Measurements from ENCODE around the gene UBE2E2. TPM values are rescaled to one million over a fixed set of nuclear protein-coding genes. Genes with fewer than 3 reads are reported as not detected.

The UBE2E2 gene
- total and polyA plus RNA-seq, 8 donors: 6.5 to 128 (median 18.9) TPM

DNA sequence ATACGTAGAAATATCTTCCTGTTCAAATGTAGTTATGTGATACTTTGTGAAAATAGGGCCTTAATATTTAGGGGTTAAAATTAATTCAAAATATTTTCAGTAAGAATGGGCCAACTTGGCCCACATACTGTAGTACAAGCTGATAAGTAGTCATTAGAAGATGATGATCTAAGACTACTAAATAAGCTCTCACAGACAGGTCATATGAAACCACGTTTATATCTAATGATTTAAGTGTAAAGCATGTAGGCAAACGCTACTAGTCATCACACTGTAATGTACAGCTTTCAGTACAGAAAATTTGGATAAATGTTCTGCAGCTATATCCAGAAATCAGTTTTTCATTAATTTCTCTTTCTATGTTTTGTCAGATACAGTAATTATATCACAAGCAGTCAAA lies 228.6 kb downstream of the UBE2E2 start:
- H3K9me3 ChIP-seq: no peaks in the 10 kb centered on the region
- TF ChIP-seq POLR2A (IDR thresholded peaks at IDR 0.05): no peak
- TF ChIP-seq EP300 (IDR thresholded peaks at IDR 0.05): no peak
- TF ChIP-seq, protein P1, sequence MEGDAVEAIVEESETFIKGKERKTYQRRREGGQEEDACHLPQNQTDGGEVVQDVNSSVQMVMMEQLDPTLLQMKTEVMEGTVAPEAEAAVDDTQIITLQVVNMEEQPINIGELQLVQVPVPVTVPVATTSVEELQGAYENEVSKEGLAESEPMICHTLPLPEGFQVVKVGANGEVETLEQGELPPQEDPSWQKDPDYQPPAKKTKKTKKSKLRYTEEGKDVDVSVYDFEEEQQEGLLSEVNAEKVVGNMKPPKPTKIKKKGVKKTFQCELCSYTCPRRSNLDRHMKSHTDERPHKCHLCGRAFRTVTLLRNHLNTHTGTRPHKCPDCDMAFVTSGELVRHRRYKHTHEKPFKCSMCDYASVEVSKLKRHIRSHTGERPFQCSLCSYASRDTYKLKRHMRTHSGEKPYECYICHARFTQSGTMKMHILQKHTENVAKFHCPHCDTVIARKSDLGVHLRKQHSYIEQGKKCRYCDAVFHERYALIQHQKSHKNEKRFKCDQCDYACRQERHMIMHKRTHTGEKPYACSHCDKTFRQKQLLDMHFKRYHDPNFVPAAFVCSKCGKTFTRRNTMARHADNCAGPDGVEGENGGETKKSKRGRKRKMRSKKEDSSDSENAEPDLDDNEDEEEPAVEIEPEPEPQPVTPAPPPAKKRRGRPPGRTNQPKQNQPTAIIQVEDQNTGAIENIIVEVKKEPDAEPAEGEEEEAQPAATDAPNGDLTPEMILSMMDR (IDR thresholded peaks at IDR 0.05): no peak
- no peak for TF ChIP-seq POLR2AphosphoS5 (IDR thresholded peaks at IDR 0.05)
- DNase-seq: no peak
- no peak overlapping the region for H3K27ac ChIP-seq
- intact Hi-C loops (cut with DNase I; ENCODE audit: low total_unique reads): no loop called here
- no peaks in the 10 kb centered on the region for H3K4me1 ChIP-seq
- no peak overlapping the region for H3K4me3 ChIP-seq
- no peaks in the 10 kb centered on the region for H3K36me3 ChIP-seq
- 69 to 78% (median 73%) methylated on average over 3 of the region's 3 CpGs for WGBS, 5 donors
- no peaks in the 10 kb centered on the region for H3K27me3 ChIP-seq

DNA sequence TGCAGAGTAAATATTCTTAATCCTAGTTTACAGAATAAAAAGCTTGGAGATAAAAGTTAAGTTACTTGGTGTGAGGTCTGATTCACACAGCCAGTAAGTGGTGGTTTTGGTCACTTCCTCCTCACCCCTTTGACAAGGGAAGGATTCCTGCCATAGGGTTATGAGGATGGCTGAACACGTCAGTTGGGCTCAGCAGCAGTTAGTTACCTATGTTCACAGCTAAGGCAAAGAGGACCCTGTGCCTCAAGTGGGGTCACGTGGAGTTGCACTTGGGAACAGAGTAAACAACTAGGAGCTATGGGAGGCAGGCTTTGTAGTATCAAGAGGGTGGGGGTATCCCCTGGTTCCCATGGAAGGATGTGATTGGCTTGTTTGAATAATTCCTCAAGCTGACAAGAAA lies 232.2 kb downstream of the UBE2E2 start:
- intact Hi-C loops (cut with DNase I; ENCODE audit: low total_unique reads): no loop called here
- H3K9me3 ChIP-seq: no peaks in the 10 kb centered on the region
- no peak overlapping the region for H3K27ac ChIP-seq
- no peak overlapping the region for H3K4me3 ChIP-seq
- H3K36me3 ChIP-seq: no peaks in the 10 kb centered on the region
- 69 to 81% (median 79%) methylated on average over 2 of the region's 2 CpGs for WGBS, 5 donors
- H3K27me3 ChIP-seq: no peaks in the 10 kb centered on the region
- TF ChIP-seq POLR2AphosphoS5 (IDR thresholded peaks at IDR 0.05) (no peak), EP300 (IDR thresholded peaks at IDR 0.05) (no peak), POLR2A (IDR thresholded peaks at IDR 0.05) (no peak)
- TF ChIP-seq, protein P1 (IDR thresholded peaks at IDR 0.05): no peak
- peaks cover 0 to 2% (median 0%) of the 10 kb centered on the region in 4 donors for H3K4me1 ChIP-seq
- DNase-seq: no peak

DNA sequence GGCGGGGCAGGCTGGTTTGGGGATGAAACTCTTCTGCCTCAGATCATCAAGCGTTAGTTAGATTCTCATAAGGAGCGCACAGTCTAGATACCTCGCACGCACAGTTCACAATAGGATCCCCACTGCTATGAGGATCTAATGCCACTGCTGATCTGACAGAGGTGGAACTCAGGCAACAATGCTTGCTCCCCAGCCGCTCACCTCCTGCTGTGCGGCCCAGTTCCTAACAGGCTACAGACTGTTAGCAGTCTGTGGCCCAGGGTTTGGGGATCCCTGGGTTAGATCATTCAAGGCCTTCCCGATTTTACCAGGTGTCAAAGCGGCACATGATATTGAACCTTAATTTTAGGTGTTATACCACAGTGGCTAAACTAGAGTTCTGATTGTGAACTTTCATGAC lies 232.8 kb downstream of the UBE2E2 start:
- Histone ChIP-seq H3K4me1 (peaks cover 0 to 5% (median 0%) of the 10 kb centered on the region in 4 donors), H3K4me3 (no peak overlapping the region), H3K27ac (no peak overlapping the region), H3K36me3 (no peaks in the 10 kb centered on the region), H3K9me3 (no peaks in the 10 kb centered on the region), H3K27me3 (no peaks in the 10 kb centered on the region)
- WGBS, 5 donors: 93 to 99% (median 98%) methylated on average over 9 of the region's 9 CpGs
- no peak for DNase-seq
- no peak for TF ChIP-seq POLR2A (IDR thresholded peaks at IDR 0.05)
- TF ChIP-seq, protein P1 (IDR thresholded peaks at IDR 0.05): no peak
- no peak for TF ChIP-seq POLR2AphosphoS5 (IDR thresholded peaks at IDR 0.05)
- no peak for TF ChIP-seq EP300 (IDR thresholded peaks at IDR 0.05)
- intact Hi-C loops (cut with DNase I; ENCODE audit: low total_unique reads): no loop called here

DNA sequence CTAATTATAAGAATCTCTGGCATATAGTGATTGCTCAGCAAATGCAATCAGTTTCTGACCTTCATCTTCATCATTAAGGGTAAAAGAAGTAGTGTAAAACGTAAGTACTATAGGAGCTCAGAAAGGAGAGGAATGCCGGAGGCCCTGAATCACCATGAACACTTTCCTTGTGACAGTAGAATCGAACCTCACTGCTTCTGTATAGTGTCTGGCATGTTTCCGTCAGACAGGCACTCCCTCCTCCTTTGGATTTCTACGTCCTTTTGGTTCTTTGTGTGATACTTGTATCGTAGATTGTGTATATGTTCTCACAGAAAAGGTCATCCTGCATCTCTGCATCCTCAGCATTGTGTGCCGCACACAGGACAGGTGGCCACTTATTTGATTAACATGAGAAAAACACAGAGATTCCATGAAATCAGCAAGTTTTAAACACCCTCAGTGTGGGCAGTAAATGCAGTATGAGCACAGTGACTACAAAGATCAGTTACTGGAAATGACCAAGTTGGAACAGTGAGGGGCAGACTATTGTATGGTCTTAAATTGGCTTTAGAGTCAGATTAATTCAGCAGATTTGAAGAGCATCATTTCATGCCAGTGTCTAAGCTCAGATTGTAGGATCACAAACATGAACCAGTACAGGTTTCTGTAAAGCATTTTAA lies 234.5 kb downstream of the UBE2E2 start:
- H3K27ac ChIP-seq: no peak overlapping the region
- H3K9me3 ChIP-seq: no peaks in the 10 kb centered on the region
- no peak for DNase-seq
- 89 to 94% (median 93%) methylated on average over 7 of the region's 7 CpGs for WGBS, 5 donors
- H3K4me1 ChIP-seq: peaks cover 0 to 5% (median 2%) of the 10 kb centered on the region in 4 donors
- intact Hi-C loops (cut with DNase I; ENCODE audit: low total_unique reads): no loop called here
- no peaks in the 10 kb centered on the region for H3K27me3 ChIP-seq
- H3K36me3 ChIP-seq: no peaks in the 10 kb centered on the region
- TF ChIP-seq, protein P1 (IDR thresholded peaks at IDR 0.05): no peak
- TF ChIP-seq POLR2A (IDR thresholded peaks at IDR 0.05): no peak
- TF ChIP-seq POLR2AphosphoS5 (IDR thresholded peaks at IDR 0.05): no peak
- TF ChIP-seq EP300 (IDR thresholded peaks at IDR 0.05): no peak
- no peak overlapping the region for H3K4me3 ChIP-seq

Data from stomach (tissue), 9 donors.